ENCODE measurements around the gene LMBR1.
"Not testable (repeated sequence)": the region's sequence is repeated elsewhere in the genome, so short reads cannot be mapped to it uniquely, and the experiment has no call there.

LMBR1 gene

GRCh38 chr7:156903232-156903909 is 10.4 kb upstream of the LMBR1 start:
- DNase-seq = no peak

GRCh38 chr7:156900093-156900492 is 7.1 kb upstream of the LMBR1 start:
- DNase-seq = not testable (repeated sequence)

GRCh38 chr7:156898938-156899337 is 6.0 kb upstream of the LMBR1 start:
- no peak for DNase-seq

DNA sequence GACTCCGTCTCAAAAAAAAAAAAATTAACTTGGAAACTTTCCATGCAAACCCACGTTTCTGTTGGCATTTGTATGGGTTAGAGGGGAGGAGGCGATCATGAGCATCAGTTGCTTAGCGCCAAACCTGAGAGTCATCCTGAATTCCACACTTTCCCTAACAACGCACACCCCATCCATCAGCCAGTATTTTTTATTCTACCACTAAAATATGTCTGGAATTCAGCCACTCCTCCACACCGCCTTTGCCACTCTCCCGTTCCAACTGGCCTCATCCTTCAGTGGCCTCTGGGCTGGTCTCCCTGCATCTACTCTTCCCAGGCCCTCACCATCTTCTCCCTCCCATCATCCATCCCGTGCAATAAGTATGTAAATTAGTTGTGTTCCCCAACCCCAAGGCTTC is 4.7 kb upstream of the LMBR1 start:
- DNase-seq = no peak

- DNase-seq = no peak
These were observed 3.5 kb upstream of the LMBR1 start for GRCh38 chr7:156896388-156897022.

- no peak for DNase-seq
These were observed 2.2 kb upstream of the LMBR1 start for GRCh38 chr7:156895024-156895780.

- peak; percentile 28 for DNase-seq
These were observed 742 bp downstream of the LMBR1 start for GRCh38 chr7:156892081-156892800.

DNA sequence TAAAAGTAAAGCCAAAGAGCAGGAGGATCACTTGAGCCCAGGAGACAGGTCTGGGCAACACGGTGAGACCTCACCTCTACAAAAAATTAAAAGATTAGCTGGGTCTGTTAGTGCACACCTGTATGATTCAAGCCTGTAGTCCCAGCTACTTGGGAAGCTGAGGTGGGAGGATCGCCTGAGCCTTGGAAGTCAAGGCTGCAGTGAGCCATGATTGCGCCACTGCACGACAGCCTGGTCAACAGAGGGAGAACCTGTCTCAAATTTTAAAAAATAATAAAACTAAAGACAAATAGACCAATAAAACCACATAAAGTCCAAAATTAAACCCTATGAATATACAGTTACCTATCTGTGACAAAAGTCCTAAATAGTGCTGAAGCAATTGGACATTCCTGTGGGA is 3.2 kb downstream of the LMBR1 start:
- DNase-seq = no peak

GRCh38 chr7:156889089-156889488 is 3.9 kb downstream of the LMBR1 start:
- no peak for DNase-seq

DNA sequence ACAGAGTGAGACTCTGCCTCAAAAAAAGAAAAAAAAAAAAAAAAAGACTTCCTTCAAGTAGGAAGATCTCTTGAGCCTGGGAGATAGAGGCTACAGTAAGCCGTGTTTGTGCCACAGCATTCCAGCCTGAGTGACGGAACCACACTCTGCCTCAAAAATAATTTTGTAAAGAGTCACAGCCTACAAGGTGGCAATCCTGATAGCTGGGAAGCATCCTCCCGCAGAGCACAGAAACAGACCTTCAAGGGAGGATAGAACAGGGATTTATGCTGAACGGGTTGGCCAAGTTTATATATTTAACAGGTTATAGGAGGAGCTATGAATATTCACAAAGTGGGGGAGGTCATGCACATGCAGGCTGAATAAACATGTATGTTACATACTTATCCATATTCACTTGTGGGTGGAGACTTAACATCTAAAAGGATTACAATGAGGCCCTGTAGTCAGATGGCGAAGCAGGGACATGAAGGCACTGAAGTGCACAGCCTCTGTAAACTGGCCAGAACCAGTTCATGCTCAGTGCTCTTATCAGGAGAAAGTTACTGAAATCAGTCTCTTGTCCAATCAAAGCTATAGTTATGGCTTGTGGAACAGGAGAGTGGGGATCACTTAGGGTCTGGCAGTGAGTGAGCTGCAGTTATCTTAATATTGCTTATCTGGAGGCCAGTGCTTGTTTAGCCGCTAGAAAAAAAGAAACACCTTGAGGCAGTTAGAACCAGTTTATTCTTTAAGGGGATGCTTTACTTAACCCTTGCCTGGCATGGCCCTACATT is 6.8 kb downstream of the LMBR1 start:
- DNase-seq = no peak

DNA sequence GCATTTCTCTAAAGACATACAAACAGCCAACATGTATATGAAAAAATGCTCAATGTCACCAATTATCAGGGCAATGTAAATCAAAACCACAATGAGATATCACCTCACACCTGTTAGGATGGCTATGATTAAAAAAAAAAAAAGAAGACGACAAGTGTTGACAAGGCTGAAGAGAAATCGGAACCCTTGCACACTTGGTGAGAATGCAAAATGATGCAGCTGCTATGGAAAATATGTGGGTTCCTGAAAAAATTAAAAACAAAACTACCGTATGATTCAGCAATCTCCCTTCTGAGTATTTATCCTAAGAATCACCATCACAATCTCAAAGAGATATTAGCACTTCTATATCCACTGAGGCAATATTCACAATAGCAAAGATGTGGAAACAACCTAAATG is 11.3 kb downstream of the LMBR1 start:
- no peak for DNase-seq

DNA sequence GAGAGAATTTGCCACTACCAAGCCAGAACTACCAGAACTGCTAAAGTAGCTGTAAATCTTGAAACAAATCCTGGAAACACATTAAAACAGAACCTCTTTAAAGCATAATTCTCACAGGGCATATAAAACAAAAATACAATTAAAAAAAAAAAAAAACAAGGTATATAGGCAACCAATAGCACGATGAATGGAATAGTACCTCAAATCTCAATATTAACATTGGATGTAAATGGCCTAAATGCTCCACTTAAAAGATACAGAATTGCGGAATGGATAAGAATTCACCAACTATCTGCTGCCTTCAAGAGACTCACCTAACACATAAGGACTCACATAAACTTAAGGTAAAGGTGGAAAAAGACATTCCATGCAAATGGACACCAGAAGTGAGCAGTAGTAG is 17.2 kb downstream of the LMBR1 start:
- DNase-seq = no peak

DNA sequence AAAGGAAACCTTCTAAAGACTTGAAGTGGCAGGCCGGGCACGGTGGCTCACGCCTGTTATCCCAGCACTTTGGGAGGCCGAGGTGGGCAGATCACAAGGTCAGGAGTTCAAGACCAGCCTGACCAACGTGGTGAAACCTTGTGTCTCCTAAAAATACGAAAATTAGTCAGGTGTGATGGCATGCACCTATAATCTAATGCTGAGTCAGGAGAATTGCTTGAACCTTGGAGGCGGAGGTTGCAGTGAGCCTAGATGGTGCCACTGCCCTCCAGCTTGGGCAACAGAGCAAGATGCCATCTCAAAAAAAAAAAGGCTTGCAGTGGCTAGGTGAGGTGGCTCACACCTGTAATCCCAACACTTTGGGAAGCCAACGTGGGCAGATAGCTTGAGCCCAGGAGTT is 24.6 kb downstream of the LMBR1 start:
- not testable (repeated sequence) for DNase-seq

DNA sequence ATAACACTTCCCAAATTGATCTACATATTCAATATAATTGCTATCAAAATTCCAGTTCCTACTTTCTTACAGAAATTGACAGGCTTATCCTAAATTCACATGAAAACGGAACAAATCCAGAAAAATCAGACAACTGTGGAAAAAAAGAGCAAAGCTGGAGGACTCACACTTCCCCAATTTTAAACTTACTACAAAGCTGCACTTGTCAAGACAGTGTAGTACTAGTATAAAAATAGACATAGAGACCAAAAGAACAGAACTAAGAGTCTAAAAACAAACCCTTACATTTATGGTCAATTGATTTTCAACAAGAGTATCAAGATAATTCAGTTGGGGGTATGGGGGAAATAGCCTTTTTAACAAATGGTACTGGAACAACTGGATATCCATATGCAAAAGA is 27.5 kb downstream of the LMBR1 start:
- DNase-seq = no peak

- DNase-seq = not testable (repeated sequence)
These were observed 31.0 kb downstream of the LMBR1 start for GRCh38 chr7:156862022-156862421.

- no peak for DNase-seq
These were observed 31.8 kb downstream of the LMBR1 start for GRCh38 chr7:156861212-156861611.

GRCh38 chr7:156860099-156860498 is 32.9 kb downstream of the LMBR1 start:
- not testable (repeated sequence) for DNase-seq

- no peak for DNase-seq
These were observed 34.5 kb downstream of the LMBR1 start for GRCh38 chr7:156858523-156858922.

GRCh38 chr7:156857757-156858156 is 35.2 kb downstream of the LMBR1 start:
- DNase-seq = no peak

GRCh38 chr7:156854654-156855053 is 38.3 kb downstream of the LMBR1 start:
- no peak for DNase-seq

- no peak for DNase-seq
These were observed 44.0 kb downstream of the LMBR1 start for GRCh38 chr7:156848979-156849378.

GRCh38 chr7:156845379-156846101 is 47.4 kb downstream of the LMBR1 start:
- no peak for DNase-seq
